Memory B cell (primary cell): ENCODE measurements around the gene CMKLR1.

Experiments
- ATAC-seq: fragments of 150-1000 bp; cut with Tn5 transposase; 2 replicates; pipeline ENCODE4 v1.10.0; 2021; ENCODE audit warnings: low read depth, mild to moderate bottlenecking, moderate library complexity
- DNase-seq, 2 donors: peaks; one replicate each; pipeline ENCODE4 v3.0.0; 2022; ENCODE audit warnings: low spot score in 2 of 2
- H3K27ac Mint-ChIP-seq: one replicate; pipeline ENCODE4 v1.8.0; 2022; ENCODE audit warnings: mild to moderate bottlenecking, moderate library complexity, mixed read lengths
- H3K27me3 Mint-ChIP-seq: one replicate; pipeline ENCODE4 v1.8.0; 2022; ENCODE audit warnings: mixed read lengths
- H3K36me3 Mint-ChIP-seq: one replicate; pipeline ENCODE4 v1.8.0; 2022; ENCODE audit warnings: mild to moderate bottlenecking, mixed read lengths
- H3K4me1 Mint-ChIP-seq: one replicate; pipeline ENCODE4 v1.8.0; 2022; ENCODE audit warnings: mixed read lengths
- H3K4me3 Mint-ChIP-seq: one replicate; pipeline ENCODE4 v1.8.0; 2022; ENCODE audit warnings: mild to moderate bottlenecking, moderate library complexity, mixed read lengths
- H3K9me3 Mint-ChIP-seq: one replicate; pipeline ENCODE4 v1.8.0; 2022; ENCODE audit warnings: mixed read lengths

CMKLR1 gene

GRCh38 chr12:108335349-108336119 lies 3.6 kb downstream of the CMKLR1 start:
- H3K27me3 Mint-ChIP-seq, result peaks cover 14% of the 10 kb centered on the region
- ATAC-seq (no peak), DNase-seq (no peak)
- H3K4me3 Mint-ChIP-seq, result no peak overlapping the region
- H3K4me1 Mint-ChIP-seq, result no peaks in the 10 kb centered on the region
- no peaks in the 10 kb centered on the region for H3K36me3 Mint-ChIP-seq
- no peak overlapping the region for H3K27ac Mint-ChIP-seq
- H3K9me3 Mint-ChIP-seq, result no peaks in the 10 kb centered on the region

DNA sequence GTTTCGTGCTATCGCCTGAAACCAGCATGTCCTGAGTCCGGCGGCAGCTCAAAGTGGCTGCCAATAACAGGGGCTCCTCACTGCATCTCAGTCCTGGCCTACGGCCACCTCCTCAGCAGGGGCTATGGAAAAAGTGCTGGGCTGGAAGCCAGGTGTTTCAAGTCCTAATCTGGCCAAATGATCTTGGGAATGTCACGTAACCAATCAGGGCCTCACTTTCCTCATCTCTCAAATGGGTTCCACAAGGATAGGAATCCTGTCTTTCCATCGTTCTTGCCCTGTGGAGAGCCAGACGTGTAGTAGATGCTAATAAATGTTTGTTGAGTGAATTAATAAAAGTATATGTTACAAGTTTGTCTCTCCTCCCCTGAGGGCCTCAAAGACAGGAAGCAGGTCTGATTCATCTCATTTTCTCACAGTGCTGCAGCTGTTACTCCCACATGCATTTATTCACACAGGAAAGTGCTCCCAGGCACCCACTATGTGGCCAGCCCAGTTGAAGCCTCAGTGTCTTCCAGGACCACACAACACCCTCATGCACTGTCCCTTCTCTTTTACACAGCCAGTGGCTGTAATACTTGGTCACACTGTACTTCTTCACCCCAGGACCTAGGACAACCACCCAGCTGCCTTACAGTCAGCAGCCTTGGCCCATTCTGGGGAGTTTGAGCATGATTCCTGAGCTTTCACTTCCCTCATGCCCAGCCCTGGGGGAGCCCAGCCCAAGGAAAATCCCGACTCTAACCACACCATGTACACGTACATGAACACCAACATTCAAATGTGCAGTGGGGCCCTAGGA lies 5.0 kb downstream of the CMKLR1 start:
- H3K4me3 Mint-ChIP-seq, result no peak overlapping the region
- H3K9me3 Mint-ChIP-seq, result no peaks in the 10 kb centered on the region
- no peaks in the 10 kb centered on the region for H3K36me3 Mint-ChIP-seq
- ATAC-seq (no peak), DNase-seq (no peak)
- no peaks in the 10 kb centered on the region for H3K4me1 Mint-ChIP-seq
- H3K27me3 Mint-ChIP-seq, result peaks cover 10% of the 10 kb centered on the region
- H3K27ac Mint-ChIP-seq, result no peak overlapping the region

- no peaks in the 10 kb centered on the region for H3K9me3 Mint-ChIP-seq
- no peak overlapping the region for H3K4me3 Mint-ChIP-seq
- H3K27me3 Mint-ChIP-seq, result peaks cover 9% of the 10 kb centered on the region
- DNase-seq (no peak), ATAC-seq (no peak)
- no peaks in the 10 kb centered on the region for H3K36me3 Mint-ChIP-seq
- H3K4me1 Mint-ChIP-seq, result no peaks in the 10 kb centered on the region
- H3K27ac Mint-ChIP-seq, result no peak overlapping the region
These were observed 6.2 kb downstream of the CMKLR1 start for GRCh38 chr12:108332791-108333382.

GRCh38 chr12:108328420-108328819 lies 10.7 kb downstream of the CMKLR1 start:
- Mint-ChIP-seq H3K27me3 (peaks cover 10% of the 10 kb centered on the region), H3K9me3 (no peaks in the 10 kb centered on the region), H3K36me3 (no peaks in the 10 kb centered on the region), H3K27ac (no peak overlapping the region), H3K4me3 (no peak overlapping the region), H3K4me1 (no peaks in the 10 kb centered on the region)
- DNase-seq (no peak), ATAC-seq (no peak)

GRCh38 chr12:108327621-108328344 lies 11.3 kb downstream of the CMKLR1 start:
- DNase-seq (no peak), ATAC-seq (no peak)
- Mint-ChIP-seq H3K36me3 (no peaks in the 10 kb centered on the region), H3K4me1 (no peaks in the 10 kb centered on the region), H3K4me3 (no peak overlapping the region), H3K9me3 (no peaks in the 10 kb centered on the region), H3K27ac (no peak overlapping the region), H3K27me3 (peaks cover 12% of the 10 kb centered on the region)

DNA sequence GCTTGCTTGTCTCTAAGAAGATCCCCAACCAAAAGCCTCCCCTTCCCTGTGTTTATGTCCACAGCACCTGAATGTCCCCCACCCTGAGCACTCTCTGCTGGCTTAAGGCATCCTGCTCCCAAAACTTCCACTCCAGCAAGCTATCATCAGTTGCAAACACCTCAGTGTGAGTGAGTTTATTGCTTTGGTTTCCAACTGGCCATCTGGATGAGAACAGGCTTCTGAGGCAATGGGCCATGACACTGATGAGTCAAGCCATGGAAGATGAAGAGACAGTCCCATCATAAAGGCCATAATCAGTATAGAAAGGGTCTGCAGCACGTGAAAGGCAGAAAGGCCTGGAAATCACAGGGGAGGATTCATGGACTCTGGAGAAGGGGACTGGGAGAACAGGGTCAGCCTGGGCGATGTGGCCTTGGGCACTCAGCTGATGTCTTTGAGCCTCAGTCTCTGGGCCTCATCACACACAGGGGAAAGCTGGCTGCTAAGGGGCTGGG lies 12.8 kb downstream of the CMKLR1 start:
- H3K4me1 Mint-ChIP-seq, result no peaks in the 10 kb centered on the region
- ATAC-seq (no peak), DNase-seq (no peak)
- H3K27ac Mint-ChIP-seq, result no peak overlapping the region
- H3K27me3 Mint-ChIP-seq, result peaks cover 20% of the 10 kb centered on the region
- no peaks in the 10 kb centered on the region for H3K36me3 Mint-ChIP-seq
- no peaks in the 10 kb centered on the region for H3K9me3 Mint-ChIP-seq
- H3K4me3 Mint-ChIP-seq, result no peak overlapping the region

DNA sequence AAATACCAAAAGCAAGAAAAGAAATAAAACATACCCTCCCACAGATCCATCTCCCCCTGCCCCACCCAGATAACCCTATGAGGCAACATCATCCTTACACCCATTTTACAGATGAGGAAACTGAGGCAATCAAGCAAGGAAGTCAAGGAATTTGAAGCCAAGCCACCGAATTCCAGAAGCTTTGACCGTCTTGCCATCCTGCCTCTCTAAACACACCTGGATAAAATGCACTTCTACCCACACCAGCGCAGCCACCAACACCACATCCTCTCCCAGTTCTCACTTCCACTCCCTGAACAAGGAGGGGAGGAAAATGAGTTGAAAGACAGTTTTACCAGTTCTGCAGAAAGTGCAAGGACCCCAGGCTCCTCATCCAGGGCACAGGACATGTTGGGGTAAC lies 13.6 kb downstream of the CMKLR1 start:
- DNase-seq, result no peak
- ATAC-seq, result no peak
- Mint-ChIP-seq H3K27me3 (peaks cover 21% of the 10 kb centered on the region), H3K4me3 (no peak overlapping the region), H3K36me3 (no peaks in the 10 kb centered on the region), H3K4me1 (no peaks in the 10 kb centered on the region), H3K9me3 (no peaks in the 10 kb centered on the region), H3K27ac (no peak overlapping the region)

- H3K4me3 Mint-ChIP-seq, result no peak overlapping the region
- no peaks in the 10 kb centered on the region for H3K36me3 Mint-ChIP-seq
- ATAC-seq (no peak), DNase-seq (no peak)
- peaks cover 23% of the 10 kb centered on the region for H3K27me3 Mint-ChIP-seq
- no peaks in the 10 kb centered on the region for H3K4me1 Mint-ChIP-seq
- no peak overlapping the region for H3K27ac Mint-ChIP-seq
- no peaks in the 10 kb centered on the region for H3K9me3 Mint-ChIP-seq
These were observed 14.1 kb downstream of the CMKLR1 start for GRCh38 chr12:108325018-108325358.

- Mint-ChIP-seq H3K27me3 (peaks cover 23% of the 10 kb centered on the region), H3K4me3 (no peak overlapping the region), H3K4me1 (no peaks in the 10 kb centered on the region), H3K27ac (no peak overlapping the region), H3K9me3 (no peaks in the 10 kb centered on the region), H3K36me3 (no peaks in the 10 kb centered on the region)
- DNase-seq (no peak), ATAC-seq (no peak)
These were observed 14.6 kb downstream of the CMKLR1 start for GRCh38 chr12:108324351-108325017.

DNA sequence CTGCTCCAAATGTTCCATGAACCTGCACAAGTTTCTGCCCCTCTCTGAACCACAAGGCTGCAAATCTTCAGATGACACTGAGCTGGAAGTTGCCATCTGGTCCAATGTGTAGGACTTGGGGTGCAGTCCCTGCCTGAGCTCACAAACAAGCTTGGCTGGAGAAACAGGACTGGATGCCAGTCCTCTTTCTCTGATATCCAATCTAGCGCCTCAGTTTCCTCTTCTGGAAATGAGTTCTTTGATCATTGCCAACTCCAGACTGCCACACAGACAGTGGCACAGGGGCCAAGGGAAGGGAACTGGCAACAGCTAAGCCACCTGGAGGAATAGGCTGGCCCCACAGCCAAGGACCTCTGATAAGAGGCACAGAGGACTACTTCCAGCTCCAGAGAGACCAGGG lies 15.5 kb downstream of the CMKLR1 start:
- Mint-ChIP-seq H3K36me3 (no peaks in the 10 kb centered on the region), H3K4me1 (no peaks in the 10 kb centered on the region), H3K9me3 (no peaks in the 10 kb centered on the region), H3K4me3 (no peak overlapping the region), H3K27me3 (peaks cover 25% of the 10 kb centered on the region), H3K27ac (no peak overlapping the region)
- ATAC-seq (no peak), DNase-seq (no peak)

DNA sequence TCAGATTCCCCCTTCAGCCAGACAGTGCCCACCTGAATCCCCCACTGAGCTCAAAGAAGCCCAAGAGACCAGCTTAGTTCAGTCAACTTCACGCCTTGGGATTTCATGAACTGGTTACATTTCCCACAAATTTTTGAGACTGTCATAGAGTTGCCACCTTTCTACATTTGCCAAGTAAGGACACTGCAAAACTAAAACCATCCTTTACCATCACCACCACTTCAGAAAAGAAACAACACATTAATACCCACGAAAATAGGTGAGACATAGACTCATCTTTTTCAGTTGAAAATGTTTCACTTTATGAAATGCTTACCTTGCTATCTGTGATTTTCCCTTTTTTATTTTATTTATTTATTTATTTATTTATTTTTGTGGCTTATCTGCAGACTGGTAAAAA lies 16.1 kb downstream of the CMKLR1 start:
- Mint-ChIP-seq H3K27ac (no peak overlapping the region), H3K36me3 (no peaks in the 10 kb centered on the region), H3K9me3 (no peaks in the 10 kb centered on the region), H3K4me3 (no peak overlapping the region), H3K4me1 (no peaks in the 10 kb centered on the region), H3K27me3 (peaks cover 25% of the 10 kb centered on the region)
- DNase-seq (no peak), ATAC-seq (no peak)

DNA sequence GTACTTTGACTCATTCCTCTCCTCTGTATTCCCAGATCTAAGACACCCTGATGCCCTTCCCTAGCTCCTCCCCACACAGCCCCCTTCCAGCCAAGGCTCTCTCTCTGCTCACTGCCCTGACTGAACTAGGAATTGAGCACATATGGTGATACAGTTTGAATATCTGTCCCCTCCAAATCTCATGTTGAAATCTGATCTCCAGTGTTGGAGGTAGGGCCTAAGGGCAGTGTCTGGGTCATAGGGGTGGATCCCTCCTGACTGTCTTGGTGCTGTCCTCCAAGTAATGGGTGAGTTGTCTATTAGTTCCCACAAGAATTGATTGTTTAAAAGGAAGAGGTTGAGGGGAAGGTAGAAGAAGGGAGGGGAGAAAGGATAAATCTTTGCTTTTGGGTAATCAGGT lies 17.4 kb downstream of the CMKLR1 start:
- Mint-ChIP-seq H3K27ac (no peak overlapping the region), H3K4me1 (no peaks in the 10 kb centered on the region), H3K4me3 (no peak overlapping the region), H3K9me3 (no peaks in the 10 kb centered on the region), H3K27me3 (peaks cover 20% of the 10 kb centered on the region), H3K36me3 (no peaks in the 10 kb centered on the region)
- DNase-seq (no peak), ATAC-seq (no peak)

DNA sequence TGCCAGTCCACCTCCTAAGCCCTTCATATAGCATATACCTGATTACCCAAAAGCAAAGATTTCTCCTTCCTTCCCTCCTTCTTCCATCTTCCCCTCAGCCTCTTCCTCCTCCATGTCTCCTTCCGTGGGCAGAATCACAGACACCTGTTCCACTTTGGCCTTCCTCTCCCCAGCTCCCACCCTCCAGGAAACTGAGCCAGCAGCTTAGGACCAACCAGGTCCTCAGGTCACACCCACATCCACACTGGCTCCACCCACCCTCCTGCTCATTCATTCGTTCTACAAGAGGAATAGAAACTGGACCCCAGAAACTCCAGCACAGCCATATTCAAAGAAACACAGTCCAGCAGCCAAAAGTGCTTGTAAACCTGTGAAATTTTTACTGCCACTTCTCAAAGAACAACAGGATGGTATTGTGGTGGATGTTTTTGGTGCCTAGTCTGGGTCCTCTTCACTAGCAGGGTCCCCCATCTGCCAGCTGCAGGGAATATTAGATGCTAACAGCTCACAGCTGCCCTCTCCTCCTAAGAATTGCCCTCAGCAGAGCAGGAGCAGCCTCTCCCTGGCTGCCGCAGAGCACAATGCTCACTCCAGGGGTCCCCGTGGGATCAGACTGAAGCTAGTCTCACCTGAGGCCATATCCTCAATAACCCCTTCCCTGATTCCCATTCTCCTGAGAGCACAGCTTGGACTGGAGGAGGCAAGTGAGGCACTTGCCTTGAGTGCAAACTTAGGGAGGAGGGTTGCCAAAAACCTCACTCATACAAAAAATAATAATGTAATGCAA lies 18.4 kb downstream of the CMKLR1 start:
- H3K4me3 Mint-ChIP-seq, result no peak overlapping the region
- H3K36me3 Mint-ChIP-seq, result no peaks in the 10 kb centered on the region
- no peaks in the 10 kb centered on the region for H3K9me3 Mint-ChIP-seq
- H3K4me1 Mint-ChIP-seq, result peaks cover 4% of the 10 kb centered on the region
- H3K27me3 Mint-ChIP-seq, result peaks cover 20% of the 10 kb centered on the region
- DNase-seq, result no peak
- no peak for ATAC-seq
- no peak overlapping the region for H3K27ac Mint-ChIP-seq
